Measurements from ENCODE around the gene MPP7. TPM values are rescaled to one million over a fixed set of nuclear protein-coding genes. Genes with fewer than 3 reads are reported as not detected.

The MPP7 gene
- polyA plus RNA-seq, 5 donors = 8.7 to 14.7 (median 14.0) TPM

GRCh38 chr10:28269842-28270456, 32.9 kb downstream of the MPP7 start:
- DNase-seq = no peak

GRCh38 chr10:28266449-28267224, 36.2 kb downstream of the MPP7 start:
- DNase-seq = no peak

GRCh38 chr10:28263136-28263857, 39.6 kb downstream of the MPP7 start:
- DNase-seq = no peak

- DNase-seq = no peak
These were observed 46.1 kb downstream of the MPP7 start for GRCh38 chr10:28256776-28257175.

- no peak for DNase-seq
These were observed 48.4 kb downstream of the MPP7 start for GRCh38 chr10:28254290-28254985.

GRCh38 chr10:28253169-28253785, 49.6 kb downstream of the MPP7 start:
- DNase-seq = no peak

Other genes starting within 250 kb of the MPP7 start
- gene WAC, start 230.1 kb upstream of the MPP7 start, polyA plus RNA-seq (ENCODE audit: insufficient read depth in 1 of 5, insufficient read length in 5 of 5, low replicate concordance in 1 of 5) = 100 to 1,000 TPM; 118 to 169 (median 158) TPM